ENCODE data around the gene SOX5. TPM values are rescaled to one million over a fixed set of nuclear protein-coding genes. Genes with fewer than 3 reads are reported as not detected.

Gene SOX5
- total and polyA plus RNA-seq, 2 experiments from 2014 or later = 1.0 to 4.7 TPM

DNA sequence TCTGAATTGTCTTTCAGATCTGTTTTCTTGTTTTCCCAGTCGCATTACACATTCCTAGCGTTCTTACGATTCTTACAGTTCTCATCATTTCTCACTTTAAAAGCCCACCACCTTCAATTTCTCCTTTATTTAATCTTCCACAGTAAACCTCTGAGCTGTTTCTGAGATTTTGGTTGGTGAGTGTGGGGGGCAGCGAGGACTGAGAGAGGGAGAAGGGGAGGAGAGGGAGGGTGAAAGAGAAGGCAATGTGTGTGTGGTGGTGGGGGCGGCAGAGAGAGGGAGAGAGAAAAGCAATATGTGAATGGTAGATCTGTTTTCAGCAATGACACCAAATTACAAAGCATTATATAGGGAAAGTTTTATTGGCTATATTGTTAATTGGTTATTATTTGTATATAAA is 282.6 kb downstream of the SOX5 start (continued):
- TF ChIP-seq, protein P1, sequence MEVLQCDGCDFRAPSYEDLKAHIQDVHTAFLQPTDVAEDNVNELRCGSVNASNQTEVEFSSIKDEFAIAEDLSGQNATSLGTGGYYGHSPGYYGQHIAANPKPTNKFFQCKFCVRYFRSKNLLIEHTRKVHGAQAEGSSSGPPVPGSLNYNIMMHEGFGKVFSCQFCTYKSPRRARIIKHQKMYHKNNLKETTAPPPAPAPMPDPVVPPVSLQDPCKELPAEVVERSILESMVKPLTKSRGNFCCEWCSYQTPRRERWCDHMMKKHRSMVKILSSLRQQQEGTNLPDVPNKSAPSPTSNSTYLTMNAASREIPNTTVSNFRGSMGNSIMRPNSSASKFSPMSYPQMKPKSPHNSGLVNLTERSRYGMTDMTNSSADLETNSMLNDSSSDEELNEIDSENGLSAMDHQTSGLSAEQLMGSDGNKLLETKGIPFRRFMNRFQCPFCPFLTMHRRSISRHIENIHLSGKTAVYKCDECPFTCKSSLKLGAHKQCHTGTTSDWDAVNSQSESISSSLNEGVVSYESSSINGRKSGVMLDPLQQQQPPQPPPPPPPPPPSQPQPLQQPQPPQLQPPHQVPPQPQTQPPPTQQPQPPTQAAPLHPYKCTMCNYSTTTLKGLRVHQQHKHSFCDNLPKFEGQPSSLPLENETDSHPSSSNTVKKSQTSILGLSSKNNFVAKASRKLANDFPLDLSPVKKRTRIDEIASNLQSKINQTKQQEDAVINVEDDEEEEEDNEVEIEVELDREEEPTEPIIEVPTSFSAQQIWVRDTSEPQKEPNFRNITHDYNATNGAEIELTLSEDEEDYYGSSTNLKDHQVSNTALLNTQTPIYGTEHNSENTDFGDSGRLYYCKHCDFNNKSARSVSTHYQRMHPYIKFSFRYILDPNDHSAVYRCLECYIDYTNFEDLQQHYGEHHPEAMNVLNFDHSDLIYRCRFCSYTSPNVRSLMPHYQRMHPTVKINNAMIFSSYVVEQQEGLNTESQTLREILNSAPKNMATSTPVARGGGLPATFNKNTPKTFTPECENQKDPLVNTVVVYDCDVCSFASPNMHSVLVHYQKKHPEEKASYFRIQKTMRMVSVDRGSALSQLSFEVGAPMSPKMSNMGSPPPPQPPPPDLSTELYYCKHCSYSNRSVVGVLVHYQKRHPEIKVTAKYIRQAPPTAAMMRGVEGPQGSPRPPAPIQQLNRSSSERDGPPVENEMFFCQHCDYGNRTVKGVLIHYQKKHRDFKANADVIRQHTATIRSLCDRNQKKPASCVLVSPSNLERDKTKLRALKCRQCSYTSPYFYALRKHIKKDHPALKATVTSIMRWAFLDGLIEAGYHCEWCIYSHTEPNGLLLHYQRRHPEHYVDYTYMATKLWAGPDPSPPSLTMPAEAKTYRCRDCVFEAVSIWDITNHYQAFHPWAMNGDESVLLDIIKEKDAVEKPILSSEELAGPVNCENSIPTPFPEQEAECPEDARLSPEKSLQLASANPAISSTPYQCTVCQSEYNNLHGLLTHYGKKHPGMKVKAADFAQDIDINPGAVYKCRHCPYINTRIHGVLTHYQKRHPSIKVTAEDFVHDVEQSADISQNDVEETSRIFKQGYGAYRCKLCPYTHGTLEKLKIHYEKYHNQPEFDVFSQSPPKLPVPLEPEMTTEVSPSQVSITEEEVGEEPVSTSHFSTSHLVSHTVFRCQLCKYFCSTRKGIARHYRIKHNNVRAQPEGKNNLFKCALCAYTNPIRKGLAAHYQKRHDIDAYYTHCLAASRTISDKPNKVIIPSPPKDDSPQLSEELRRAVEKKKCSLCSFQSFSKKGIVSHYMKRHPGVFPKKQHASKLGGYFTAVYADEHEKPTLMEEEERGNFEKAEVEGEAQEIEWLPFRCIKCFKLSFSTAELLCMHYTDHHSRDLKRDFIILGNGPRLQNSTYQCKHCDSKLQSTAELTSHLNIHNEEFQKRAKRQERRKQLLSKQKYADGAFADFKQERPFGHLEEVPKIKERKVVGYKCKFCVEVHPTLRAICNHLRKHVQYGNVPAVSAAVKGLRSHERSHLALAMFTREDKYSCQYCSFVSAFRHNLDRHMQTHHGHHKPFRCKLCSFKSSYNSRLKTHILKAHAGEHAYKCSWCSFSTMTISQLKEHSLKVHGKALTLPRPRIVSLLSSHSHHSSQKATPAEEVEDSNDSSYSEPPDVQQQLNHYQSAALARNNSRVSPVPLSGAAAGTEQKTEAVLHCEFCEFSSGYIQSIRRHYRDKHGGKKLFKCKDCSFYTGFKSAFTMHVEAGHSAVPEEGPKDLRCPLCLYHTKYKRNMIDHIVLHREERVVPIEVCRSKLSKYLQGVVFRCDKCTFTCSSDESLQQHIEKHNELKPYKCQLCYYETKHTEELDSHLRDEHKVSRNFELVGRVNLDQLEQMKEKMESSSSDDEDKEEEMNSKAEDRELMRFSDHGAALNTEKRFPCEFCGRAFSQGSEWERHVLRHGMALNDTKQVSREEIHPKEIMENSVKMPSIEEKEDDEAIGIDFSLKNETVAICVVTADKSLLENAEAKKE (CRISPR knock-in tag; IDR thresholded peaks at IDR 0.05) = no peak
- TF ChIP-seq POLR2AphosphoS5 (IDR thresholded peaks at IDR 0.05; ENCODE audit: low read depth) (no peak), ZNF114 (CRISPR knock-in tag; IDR thresholded peaks at IDR 0.05) (no peak), ZNF331 (CRISPR knock-in tag; IDR thresholded peaks at IDR 0.05; ENCODE audit: low read depth) (no peak), EZH2 (IDR thresholded peaks at IDR 0.05; ENCODE audit: low read depth, unreplicated experiment) (no peak)

DNA sequence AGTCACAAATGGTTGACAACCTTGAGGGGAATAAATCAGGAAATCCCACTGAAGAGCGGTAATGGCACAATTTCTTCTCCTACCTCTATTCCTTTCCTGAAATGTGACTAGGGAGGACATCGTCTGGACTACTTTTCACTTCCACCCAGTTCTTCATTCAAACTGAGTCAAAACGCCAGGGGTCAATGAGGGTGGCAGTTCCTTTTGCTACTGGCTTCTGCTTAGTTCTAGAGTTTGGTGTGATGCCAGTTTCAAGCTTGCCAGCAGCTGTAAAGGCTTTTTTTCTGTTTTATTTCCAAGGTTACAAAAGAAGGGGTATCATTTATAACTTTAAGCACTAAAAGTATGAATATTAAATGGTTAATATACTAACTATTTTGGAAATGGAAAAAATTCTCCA is 286.5 kb downstream of the SOX5 start:
- no peak overlapping the region for H3K4me3 ChIP-seq
- ATAC-seq = no peak
- DNase-seq (ENCODE audit: low spot score) = no peak
- Mint-ChIP-seq H3K27ac (no peak overlapping the region), H3K27me3 (ENCODE audit: insufficient read depth, low read depth, poor library complexity) (no peaks in the 10 kb centered on the region), H3K9me3 (no peaks in the 10 kb centered on the region), H3K4me3 (no peak overlapping the region), H3K36me3 (ENCODE audit: low read depth) (no peaks in the 10 kb centered on the region), H3K4me1 (peaks cover 6% of the 10 kb centered on the region; the same call in 2 of the 3 replicates)
- no peak overlapping the region for H3K27ac ChIP-seq (ENCODE audit: low read depth)
- no peaks in the 10 kb centered on the region for H3K9me2 ChIP-seq (ENCODE audit: insufficient read depth)
- no peak overlapping the region for H3K4me2 ChIP-seq
- no peaks in the 10 kb centered on the region for H4K20me1 ChIP-seq (replicated peaks; ENCODE audit: insufficient read depth)
- no peaks in the 10 kb centered on the region for H3K27me3 ChIP-seq (ENCODE audit: insufficient read depth)
- H3K4me1 ChIP-seq (ENCODE audit: insufficient read depth) = peaks cover 20% of the 10 kb centered on the region
- H3F3A ChIP-seq (replicated peaks; ENCODE audit: low read depth) = no peaks in the 10 kb centered on the region
- H3K36me3 ChIP-seq (ENCODE audit: insufficient read depth) = no peaks in the 10 kb centered on the region
- no peaks in the 10 kb centered on the region for H3K79me2 ChIP-seq (replicated peaks; ENCODE audit: insufficient read depth)
- no peak overlapping the region for H2AFZ ChIP-seq
- no peak for TF ChIP-seq STAT1 (IDR thresholded peaks at IDR 0.05; ENCODE audit: unreplicated experiment)
- TF ChIP-seq ZNF331 (CRISPR knock-in tag; IDR thresholded peaks at IDR 0.05; ENCODE audit: low read depth) = no peak
- TF ChIP-seq EZH2 (IDR thresholded peaks at IDR 0.05; ENCODE audit: low read depth, unreplicated experiment) = no peak
- TF ChIP-seq, protein P2, sequence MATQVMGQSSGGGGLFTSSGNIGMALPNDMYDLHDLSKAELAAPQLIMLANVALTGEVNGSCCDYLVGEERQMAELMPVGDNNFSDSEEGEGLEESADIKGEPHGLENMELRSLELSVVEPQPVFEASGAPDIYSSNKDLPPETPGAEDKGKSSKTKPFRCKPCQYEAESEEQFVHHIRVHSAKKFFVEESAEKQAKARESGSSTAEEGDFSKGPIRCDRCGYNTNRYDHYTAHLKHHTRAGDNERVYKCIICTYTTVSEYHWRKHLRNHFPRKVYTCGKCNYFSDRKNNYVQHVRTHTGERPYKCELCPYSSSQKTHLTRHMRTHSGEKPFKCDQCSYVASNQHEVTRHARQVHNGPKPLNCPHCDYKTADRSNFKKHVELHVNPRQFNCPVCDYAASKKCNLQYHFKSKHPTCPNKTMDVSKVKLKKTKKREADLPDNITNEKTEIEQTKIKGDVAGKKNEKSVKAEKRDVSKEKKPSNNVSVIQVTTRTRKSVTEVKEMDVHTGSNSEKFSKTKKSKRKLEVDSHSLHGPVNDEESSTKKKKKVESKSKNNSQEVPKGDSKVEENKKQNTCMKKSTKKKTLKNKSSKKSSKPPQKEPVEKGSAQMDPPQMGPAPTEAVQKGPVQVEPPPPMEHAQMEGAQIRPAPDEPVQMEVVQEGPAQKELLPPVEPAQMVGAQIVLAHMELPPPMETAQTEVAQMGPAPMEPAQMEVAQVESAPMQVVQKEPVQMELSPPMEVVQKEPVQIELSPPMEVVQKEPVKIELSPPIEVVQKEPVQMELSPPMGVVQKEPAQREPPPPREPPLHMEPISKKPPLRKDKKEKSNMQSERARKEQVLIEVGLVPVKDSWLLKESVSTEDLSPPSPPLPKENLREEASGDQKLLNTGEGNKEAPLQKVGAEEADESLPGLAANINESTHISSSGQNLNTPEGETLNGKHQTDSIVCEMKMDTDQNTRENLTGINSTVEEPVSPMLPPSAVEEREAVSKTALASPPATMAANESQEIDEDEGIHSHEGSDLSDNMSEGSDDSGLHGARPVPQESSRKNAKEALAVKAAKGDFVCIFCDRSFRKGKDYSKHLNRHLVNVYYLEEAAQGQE (IDR thresholded peaks at IDR 0.05; ENCODE audit: unreplicated experiment) = no peak
- TF ChIP-seq EZH2phosphoT487 (IDR thresholded peaks at IDR 0.05; ENCODE audit: unreplicated experiment) = no peak
- no peak for TF ChIP-seq ZNF114 (CRISPR knock-in tag; IDR thresholded peaks at IDR 0.05)
- TF ChIP-seq, protein P3, sequence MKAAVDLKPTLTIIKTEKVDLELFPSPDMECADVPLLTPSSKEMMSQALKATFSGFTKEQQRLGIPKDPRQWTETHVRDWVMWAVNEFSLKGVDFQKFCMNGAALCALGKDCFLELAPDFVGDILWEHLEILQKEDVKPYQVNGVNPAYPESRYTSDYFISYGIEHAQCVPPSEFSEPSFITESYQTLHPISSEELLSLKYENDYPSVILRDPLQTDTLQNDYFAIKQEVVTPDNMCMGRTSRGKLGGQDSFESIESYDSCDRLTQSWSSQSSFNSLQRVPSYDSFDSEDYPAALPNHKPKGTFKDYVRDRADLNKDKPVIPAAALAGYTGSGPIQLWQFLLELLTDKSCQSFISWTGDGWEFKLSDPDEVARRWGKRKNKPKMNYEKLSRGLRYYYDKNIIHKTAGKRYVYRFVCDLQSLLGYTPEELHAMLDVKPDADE (IDR thresholded peaks at IDR 0.05) = no peak
- no peak for TF ChIP-seq POLR2AphosphoS5 (IDR thresholded peaks at IDR 0.05; ENCODE audit: low read depth)
- TF ChIP-seq, protein P4, sequence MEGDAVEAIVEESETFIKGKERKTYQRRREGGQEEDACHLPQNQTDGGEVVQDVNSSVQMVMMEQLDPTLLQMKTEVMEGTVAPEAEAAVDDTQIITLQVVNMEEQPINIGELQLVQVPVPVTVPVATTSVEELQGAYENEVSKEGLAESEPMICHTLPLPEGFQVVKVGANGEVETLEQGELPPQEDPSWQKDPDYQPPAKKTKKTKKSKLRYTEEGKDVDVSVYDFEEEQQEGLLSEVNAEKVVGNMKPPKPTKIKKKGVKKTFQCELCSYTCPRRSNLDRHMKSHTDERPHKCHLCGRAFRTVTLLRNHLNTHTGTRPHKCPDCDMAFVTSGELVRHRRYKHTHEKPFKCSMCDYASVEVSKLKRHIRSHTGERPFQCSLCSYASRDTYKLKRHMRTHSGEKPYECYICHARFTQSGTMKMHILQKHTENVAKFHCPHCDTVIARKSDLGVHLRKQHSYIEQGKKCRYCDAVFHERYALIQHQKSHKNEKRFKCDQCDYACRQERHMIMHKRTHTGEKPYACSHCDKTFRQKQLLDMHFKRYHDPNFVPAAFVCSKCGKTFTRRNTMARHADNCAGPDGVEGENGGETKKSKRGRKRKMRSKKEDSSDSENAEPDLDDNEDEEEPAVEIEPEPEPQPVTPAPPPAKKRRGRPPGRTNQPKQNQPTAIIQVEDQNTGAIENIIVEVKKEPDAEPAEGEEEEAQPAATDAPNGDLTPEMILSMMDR (conservative IDR thresholded peaks at IDR 0.05; ENCODE audit: low read depth in 2 of 2) = no peak
- no peak for TF ChIP-seq NANOG (IDR thresholded peaks at IDR 0.05; ENCODE audit: borderline replicate concordance)
- no peak for TF ChIP-seq CREB1 (CRISPR knock-in tag; IDR thresholded peaks at IDR 0.05; ENCODE audit: low read depth)
- TF ChIP-seq JUNB (IDR thresholded peaks at IDR 0.05; ENCODE audit: unreplicated experiment) = no peak
